Right lung (tissue), 5 donors: ENCODE data around the gene FLRT2. TPM values are rescaled to one million over a fixed set of nuclear protein-coding genes. Genes with fewer than 3 reads are reported as not detected.

Experiments used
- DNase-seq, 2 donors: peaks; one replicate each; pipeline ENCODE4 v3.0.0-alpha.2; 2013
- polyA plus RNA-seq, 5 donors: library from polyadenylated mRNA; unstranded; fragments of 120-200 nt; gene quantifications; one replicate each; pipeline versions ENCODE4 v1.2.1 to v1.2.3, GENCODE V29; 2013; ENCODE audit warnings: inconsistent platforms in 1 of 5, low replicate concordance in 1 of 5; ENCODE audit not compliant: insufficient read length in 5 of 5, insufficient read depth in 1 of 5

Gene FLRT2
- polyA plus RNA-seq, 5 donors, result 30.7 to 49.4 (median 44.5) TPM

DNA sequence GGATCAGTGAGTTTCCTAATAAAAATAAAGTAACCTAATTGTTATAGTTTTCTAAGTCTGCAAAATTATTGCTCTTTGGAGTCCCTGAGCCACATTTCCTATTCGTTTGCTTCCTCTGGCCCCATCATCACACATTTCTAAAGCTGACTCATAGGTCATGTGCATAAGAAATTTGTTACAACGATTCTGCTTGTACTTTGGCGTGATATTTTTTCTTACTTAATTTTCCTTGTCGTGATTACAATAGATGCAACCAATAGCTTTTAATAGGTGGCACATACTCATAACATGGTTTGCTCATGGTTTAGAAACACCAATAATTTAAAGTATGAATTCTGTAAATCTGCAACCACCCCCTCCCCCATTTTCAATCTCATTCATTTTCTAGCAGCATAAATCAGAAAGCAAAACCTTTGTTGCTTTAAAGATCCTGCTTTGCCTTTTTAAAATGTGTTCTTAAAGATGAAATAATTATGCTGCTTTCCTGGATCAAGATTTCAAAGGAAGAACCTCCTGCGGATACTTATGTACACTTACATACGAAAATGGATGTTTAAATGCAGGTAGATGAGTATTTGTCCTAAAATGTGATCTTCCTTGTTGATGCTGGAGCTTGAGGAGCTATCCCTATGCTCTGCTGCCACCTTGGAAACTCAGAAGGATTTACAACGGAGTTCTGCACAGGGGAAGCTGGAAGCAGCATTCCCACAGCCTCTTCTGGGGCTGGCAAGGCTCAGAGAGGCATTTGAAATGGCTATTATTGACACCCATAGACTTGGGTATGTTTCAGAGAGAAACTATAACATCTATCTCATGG is 1.7 kb upstream of the FLRT2 start:
- DNase-seq, result peak; percentile 43 to 62

DNA sequence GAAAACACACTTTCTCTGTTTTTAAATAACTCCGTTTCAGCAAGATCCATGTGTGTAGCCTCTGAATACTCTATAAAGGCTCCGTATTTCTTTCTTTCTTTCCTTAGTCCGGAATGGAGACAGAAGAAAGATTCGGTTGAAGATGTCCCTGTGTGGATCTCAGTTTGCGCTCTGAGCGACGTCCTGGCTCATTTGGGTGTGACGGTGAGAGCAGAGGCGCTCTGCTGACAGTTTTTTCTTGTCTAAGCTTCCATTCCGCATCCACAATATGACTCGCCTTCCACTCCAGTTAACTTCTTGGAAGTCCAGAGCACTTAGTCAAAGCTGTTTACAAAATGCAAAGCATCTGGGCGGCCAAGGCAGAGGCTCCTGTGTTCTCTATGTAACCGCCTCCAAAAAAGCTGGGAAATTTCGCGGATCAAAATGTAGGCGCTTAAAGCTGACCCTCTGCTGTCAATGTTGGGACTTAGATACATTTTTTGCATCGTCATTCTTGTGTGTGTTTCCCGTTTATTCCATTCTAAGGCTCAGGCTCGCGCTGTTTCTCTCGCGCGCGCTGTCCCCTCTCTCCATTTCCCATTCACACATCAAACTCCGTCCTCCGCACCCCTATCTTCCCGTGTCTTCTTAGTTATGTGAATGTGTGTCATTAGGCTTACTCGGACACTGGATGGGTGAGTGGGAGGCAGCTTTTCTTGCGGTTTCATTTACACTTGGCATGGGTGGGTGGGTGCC is 880 bp upstream of the FLRT2 start:
- DNase-seq, result peak in 1 of 2 donors; percentile 42

DNA sequence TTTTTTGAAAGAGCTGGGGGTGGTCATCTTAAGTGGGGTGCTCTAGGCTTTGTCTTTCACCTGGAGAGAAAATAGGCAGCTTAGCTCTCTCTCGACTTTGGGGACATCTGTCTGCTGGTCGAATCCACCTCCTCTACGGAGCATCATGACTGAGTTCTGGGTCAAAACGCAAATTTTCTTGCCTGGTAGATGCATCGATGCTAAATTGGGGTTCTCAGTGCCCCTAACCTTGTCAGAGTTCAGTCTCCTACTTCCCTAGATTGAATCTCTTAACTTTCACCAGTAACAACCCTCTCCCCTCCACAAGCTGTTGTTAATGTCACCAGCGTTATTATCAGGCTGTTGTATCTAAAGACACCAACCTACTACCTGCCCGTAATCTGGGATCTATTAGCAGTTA is 682 bp downstream of the FLRT2 start:
- no peak for DNase-seq

DNA sequence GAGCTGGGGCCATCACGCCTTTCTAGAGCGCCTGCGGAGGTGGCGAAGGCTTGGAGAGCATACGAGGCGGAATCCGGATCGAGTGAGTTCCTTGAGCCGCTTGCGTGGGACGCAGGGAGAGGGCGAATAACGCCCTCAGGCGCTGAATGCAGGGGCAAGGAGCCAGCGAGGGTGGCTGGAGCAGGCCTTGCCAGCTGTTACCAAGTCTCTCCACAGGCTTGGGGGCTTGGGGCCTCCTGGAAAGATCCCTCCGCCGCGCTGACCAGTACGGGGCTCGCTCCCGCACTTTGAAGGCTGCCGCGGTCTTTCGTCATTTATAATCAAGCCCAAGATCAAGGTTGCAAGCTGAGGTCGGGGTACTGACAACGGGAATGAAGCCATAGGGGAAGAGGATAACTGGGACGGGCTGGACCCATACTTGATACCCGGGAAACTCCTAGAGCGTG is 1.2 kb downstream of the FLRT2 start:
- peak; percentile 52 to 61 for DNase-seq

DNA sequence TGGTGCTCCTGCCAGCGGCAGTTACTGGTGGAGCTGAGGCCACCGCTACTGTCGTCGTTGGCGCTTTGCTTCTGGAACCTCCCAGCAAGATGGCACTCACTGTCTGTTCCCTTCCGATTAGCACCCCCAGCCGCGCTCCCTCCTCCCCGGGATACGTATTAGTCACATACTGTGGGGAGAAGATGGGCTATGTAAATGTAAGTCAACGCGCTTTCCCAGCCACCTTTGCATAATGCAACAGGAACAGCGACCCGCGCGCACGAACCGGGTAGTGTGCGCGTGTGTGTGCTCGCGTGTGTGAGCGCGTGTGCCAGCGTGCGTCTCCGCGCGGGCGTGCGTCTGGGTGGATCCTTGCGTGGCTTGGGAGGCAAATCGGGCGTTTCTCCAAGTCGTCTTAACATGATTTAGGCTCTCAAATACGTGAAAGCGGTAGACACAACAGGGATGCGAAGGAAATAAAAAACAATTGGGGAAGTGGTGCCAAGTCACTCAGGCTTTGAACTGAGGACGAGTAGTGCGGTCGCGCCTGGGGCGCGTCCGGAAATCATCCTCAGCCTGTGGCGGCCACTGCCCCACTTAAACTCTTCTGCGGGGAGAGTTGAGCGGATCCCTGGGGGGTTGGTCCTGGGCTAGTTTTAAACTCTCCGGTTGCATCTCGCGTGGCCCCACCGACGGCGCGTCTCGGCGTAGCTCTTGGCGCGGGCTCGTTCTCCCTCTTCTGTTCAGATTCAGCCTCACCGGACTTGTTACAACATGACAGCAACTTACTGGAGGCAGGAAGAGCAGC is 1.8 kb downstream of the FLRT2 start:
- peak; percentile 62 to 74 for DNase-seq

DNA sequence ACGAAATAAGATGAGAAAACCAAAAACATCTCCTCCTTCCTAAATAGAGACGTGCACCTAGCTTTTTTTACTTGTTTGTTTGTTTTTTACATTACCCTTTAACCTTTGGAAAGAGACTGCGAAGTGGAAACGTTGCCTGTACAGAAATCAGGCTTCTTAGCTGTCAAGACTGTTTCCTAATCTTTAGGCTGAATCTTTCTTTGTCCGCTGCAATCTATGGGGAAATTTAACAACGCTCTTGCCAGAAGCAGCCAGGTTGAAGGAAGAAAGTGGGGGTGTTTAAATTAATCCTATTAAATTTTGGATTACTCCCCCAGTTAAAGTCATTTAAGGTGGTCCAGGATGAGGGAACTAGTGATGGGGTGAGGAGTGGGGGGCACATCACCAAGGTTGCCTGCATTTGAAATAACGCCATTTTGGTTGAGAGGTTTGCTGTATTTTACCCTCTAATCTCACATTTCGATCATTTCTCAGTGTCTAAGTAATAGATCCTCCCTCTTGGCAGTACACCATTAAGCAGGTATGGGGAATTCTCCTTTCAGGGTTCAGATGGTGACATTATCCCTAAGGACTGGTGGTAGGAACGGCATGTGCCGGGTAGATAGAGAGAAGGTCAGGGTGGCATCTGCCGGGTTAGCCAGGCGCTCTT is 2.6 kb downstream of the FLRT2 start:
- DNase-seq, result no peak

DNA sequence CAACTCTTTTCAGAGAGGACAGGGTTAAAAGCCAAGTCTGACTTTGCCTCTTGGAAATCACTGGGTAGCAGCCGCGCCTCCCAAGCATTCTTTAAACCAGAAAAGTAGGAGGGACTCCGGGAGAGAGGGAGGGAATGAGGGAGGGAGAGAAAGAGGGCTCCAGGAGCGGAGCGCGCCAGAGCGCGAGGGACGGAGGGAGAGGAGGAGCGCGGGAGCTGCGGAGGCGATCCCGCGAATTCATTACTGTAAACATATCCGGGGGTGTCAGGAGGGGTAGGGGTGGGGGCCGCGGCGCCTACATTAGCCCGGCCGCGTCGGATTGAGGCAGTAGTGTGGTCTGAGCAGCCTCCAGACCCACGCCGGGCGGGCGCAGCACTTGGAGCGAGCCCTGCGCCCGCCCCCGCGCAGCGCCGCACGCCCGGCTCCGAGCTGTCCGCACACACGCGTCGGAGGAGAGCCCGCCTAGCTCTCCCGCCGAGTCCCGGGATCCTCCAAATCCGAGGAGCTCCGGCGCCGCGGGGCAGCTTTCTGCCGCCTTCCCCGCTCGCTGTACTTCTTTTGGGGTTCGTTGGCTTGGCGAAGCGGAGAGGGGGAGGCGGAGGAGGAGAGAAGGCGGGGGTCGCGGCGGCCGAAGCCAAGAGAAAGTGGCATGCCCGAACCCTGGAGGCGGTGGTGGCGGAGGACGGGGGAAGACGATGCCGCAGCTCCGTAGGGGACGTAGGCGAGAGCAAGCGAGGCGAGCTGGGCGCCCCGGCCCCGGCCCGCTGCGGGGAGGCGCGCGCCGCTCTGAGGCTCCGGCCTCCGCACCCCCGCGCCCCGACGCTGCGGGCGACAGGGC is 3.3 kb downstream of the FLRT2 start:
- DNase-seq, result peak; percentile 76 to 79

DNA sequence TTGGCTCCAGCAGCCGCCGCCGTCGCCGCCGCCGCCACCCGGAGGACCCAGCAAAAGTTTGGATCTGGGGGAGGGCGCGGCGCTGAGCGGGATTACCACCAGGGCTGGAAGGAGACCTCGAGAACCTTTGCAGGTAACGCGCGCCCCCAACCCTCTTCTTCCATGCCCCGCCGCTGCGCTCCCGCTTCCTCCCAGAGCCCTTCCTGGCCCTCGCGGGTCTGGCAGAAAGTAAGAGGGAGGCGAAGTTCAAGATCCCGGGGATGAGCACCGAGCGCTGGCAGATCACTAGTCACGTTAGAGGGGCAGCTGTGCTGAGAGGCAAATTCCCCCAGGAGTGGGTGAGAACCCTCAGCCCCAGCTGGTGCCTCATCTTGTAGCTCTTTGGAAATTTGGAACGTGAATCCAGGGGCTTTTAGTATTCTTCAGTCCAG is 3.9 kb downstream of the FLRT2 start:
- DNase-seq, result no peak

DNA sequence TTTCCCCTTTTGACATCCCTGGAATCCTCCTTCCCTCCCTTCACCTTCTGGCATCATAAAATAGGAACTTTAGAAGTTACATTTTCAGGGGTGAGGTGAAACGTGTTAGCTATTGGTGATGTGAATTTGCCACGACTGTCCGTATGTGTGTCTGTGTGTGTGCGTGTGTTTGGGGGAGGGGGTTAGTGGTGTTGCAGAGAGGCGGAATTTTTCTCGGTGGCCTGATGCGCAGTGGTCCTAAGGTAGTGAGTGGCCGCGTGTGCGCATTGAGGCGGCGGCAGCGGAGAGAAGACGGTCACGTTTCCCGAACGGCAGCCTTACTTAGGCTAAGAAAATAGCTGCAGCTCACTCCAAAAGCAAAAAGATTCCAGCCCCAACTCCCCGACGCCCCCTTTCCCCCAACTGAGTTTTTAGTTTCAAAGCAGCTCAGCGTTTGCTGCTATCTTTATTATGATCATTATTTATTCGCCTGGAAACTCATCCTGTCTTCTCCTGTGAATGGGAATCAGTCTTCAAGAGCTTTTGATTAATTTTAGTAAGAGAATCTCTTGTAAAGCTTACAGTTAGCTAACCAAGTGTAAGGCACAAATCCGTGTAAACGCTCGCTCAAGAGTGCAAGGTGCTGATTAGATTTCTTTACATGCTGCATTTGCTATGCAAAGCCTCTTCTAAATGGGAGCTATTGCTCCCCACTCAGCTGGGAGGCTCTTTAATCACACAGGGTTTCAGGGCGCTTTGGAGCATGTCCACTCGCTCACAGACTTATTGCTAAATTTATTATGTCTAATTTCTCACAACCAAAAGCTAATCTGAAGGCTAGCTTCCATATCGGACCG is 4.7 kb downstream of the FLRT2 start:
- no peak for DNase-seq

DNA sequence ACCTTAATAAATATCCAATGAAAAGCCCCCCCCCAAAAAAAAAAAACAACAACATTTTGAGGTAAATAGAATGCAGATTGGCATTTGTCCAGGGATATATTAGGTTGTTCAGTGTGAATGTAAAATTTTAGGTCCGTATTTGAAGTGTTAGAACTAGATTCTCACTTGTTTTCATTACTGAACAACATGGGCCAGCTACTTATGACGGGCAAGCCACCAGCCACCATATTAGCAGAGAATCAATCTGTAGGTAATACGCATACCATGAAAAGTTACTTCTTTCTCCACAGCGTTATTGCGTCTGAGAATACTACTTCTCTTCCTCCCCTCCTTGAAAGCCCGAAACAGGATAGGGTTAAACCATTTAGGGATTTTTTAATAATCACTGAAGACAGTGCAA is 5.4 kb downstream of the FLRT2 start:
- no peak for DNase-seq

DNA sequence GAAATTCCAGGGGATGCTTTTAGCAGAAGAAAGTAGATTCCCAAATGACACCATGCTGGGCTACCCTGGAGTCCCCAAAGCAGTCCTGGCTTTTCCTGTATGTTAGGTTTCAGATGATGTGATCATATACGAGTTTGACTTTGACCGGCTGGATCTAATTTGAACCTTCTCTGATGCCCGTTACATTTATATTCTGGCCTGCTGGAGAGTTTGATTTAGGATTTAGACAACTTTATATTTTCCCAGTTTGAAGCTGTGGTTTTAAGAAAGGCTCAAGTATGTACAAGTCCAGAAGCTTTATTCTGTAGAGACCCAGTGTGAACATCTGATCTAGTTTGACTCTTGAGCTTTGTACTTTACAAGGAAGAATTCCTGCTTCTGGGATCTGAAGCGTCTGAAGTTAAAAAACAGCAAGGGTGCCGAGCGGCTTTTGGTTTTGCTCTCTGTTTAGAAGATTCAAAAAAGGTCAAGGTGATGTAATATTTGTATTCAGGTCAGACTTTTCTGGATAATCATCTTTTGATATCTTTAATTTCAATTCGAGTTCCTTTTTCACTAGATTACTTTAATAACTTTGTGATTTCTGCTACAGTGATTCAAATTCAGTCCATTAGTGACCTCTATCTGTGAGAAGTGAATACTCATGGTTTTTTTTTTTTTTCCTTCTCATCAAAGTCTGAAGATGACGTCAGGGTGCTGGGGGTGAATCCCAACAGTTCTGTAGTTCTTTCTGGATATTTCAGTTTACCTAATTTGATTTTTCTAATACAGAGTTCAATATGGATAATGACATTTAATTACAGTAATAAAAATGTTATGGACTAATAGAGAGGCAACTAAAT is 6.3 kb downstream of the FLRT2 start:
- no peak for DNase-seq

DNA sequence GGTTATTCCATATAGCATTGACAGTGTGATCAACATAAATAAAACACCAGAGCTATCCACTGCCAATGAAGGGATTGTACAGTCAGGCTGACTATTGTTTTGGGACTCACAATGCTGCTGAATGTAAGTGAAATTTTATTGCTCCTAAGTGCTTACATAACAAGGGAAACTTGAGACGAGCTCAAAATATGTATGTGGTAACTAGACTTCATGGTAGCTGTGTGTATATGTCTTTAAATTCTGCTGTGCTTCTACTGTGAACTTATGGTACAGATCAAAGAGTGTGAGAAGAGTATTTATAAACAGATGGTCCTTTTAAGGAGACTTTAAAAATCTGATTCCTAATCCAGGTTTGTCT is 6.9 kb downstream of the FLRT2 start:
- DNase-seq, result no peak

DNA sequence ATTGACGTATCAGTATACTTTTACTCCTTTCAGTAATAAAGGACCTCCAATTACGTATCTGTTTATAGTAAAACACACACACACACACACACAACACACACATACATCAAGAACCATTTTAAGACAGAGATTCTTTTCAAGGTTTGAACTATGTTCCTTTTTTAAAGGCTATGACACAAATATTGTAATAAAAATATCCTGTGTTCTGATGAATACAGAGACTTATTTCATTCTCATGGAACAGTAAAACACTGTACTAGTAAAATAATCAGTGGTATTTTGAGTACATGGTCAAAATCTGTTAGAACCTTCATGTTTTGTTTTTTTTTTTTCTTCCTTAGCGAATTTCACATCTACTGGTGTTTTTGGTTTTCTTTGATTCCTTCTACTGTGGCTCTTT is 7.6 kb downstream of the FLRT2 start:
- no peak for DNase-seq

DNA sequence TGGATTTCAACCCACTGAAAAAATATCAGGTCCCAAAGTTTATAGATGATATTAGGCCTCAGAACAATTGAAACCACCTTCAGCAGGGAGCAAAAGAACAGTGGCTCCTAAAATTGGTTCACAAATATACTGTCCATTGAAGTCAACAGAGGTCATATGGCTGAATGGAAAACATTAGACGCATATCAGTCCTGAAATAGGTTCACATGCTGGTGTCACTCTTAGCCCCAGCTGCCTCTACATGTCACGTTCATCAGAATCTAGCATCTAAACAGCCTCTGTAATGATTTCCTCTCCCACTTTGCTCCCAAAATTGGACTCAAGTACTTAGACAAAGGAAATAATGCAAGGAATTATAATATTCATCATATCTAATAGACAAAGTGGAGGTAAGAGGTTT is 8.7 kb downstream of the FLRT2 start:
- DNase-seq, result no peak

DNA sequence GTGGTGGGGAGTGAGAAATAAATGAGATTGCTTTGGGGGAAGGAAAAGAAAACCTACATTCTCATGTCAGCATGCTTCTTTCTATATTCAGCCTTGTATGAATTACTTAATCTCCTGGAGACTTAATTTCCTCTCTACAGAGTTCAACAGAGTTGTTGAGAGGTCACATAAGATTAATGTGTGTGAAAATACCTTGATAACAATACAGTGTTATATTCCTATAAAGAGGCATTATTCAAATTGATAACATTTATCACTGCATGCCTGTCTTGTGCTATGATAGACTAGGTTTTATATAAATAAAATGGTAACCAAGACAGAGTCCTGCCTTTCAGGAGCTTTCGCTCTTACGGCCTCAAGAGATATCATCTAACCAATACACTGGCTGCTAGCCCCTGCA is 9.6 kb downstream of the FLRT2 start:
- no peak for DNase-seq

DNA sequence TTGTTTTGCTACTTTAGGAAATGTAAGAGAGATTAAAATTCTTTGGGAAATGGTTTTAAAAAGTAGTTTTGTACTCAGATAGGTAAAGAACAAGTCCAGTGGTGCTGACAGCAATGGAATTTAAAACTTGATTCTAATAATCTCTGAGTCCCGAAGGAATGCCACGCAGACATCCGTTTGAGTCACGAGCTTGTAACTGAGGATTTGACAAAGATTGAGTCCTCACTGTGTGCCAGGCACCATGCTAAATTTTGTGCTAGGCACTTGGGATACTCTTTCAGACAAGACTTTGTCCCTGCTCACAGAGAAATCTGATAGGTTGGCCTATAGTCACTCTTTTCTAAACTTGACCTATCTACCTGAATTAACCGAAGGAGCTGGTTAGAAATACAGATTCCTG is 12.7 kb downstream of the FLRT2 start:
- DNase-seq, result no peak

DNA sequence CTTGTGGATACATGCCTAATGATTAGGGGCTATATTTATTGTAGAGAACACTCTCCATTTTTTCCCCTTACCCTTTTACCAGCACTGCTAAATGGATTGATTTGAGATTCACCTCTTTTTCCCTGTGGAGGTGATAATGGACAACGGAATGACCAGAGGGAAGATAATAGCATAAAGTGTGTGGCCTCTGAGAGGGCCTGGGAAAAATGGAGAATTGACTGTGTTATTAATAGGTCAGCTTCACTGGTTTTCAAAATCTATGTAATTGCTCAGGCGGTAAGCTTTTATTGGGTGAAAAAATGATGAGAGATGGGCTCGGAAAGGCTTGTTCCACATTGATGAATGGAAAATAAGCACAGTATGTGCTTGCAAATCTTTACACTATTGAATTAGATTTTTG is 15.8 kb downstream of the FLRT2 start:
- no peak for DNase-seq

DNA sequence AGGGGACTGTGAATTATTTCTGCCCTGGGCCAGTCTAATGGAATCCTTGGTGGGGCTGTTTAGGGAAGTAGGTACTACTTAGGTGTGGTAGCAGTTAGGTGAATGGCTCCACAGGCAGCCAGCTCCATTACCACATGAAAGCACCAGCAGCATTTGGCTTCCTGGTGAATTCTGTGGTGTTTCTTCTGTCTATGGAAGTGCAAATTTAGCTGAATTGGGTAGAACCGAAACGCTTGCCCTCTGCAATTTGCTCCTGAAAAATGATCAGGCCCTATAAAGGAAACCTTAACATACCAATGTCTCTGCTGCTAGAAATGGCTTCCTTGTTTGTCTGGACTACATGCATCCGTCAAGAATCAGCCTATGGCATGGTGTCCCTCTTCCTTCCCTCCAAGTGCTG is 16.4 kb downstream of the FLRT2 start:
- no peak for DNase-seq

DNA sequence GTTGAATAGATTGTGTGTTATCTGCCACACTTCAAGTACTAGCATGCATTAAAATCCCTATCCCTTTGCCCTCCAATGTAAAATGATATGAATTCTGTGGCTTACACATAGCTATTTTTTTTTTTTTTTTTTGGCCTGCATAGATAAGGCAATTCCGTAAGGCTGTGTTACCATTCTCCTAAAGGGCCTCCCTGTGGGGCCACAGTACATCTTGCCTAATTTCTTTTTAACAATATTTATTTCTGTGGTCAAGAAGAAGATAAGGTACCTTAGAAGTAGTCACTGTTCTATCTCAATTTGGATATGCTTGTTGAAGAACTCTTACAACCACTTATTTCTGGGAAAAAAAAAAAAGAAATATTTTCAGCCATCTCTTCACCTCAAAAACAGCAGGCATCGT is 19.8 kb downstream of the FLRT2 start:
- no peak for DNase-seq
